Tibial nerve (tissue), 4 donors: ENCODE data around the gene CINP.

ENCODE experiments used
- CTCF ChIP-seq, 5 experiments: fragments of 200-600 bp in 3 of 5; fragments of 450-650 bp in 2 of 5; sonication (generic) in 3 of 5; IDR thresholded peaks; one replicate each; pipeline ENCODE4 v1.5.1; 2016 to 2019; ENCODE audit warnings: antibody characterized with exemption in 5 of 5, mild to moderate bottlenecking in 3 of 5, moderate library complexity in 2 of 5
- EP300 ChIP-seq, 2 donors: sonication (generic); formaldehyde crosslinking; IDR thresholded peaks; one replicate each; pipeline ENCODE4 v1.6.1; 2017; ENCODE audit warnings: antibody characterized with exemption in 2 of 2, mild to moderate bottlenecking in 1 of 2

GRCh38 chr14:102323102-102323501 is 39.6 kb downstream of the CINP start:
- TF ChIP-seq CTCF (IDR thresholded peaks at IDR 0.05) (peak; percentile 31 to 58 (median 48)), EP300 (IDR thresholded peaks at IDR 0.05) (peak in 1 of 2 donors; percentile 46)
